GM12878 (cell line): ENCODE data around the gene TPM4. TPM values are rescaled to one million over a fixed set of nuclear protein-coding genes. Genes with fewer than 3 reads are reported as not detected.

ENCODE experiments used
- BACH1 ChIP-seq: fragments of 450-650 bp; IDR thresholded peaks from 2 replicates; pipeline ENCODE4 v1.6.1; 2017; ENCODE audit warnings: mild to moderate bottlenecking, borderline replicate concordance
- CBX5 ChIP-seq: sonication (generic); IDR thresholded peaks from 2 replicates; pipeline ENCODE4 v1.6.1; 2016; ENCODE audit warnings: low read depth, moderate library complexity, mild to moderate bottlenecking, inconsistent platforms
- CREM ChIP-seq: IDR thresholded peaks from 2 replicates; pipeline ENCODE4 v1.6.1; 2014; ENCODE audit warnings: antibody characterized with exemption, low read depth
- ESRRA ChIP-seq: IDR thresholded peaks from 2 replicates; pipeline ENCODE4 v1.6.1; 2012; ENCODE audit warnings: mild to moderate bottlenecking, low read length, improper control_type of control experiment
- GATAD2B ChIP-seq: fragments of 450-650 bp; conservative IDR thresholded peaks from 2 replicates; pipeline ENCODE4 v1.6.1; 2017; ENCODE audit warnings: low read depth, mild to moderate bottlenecking, moderate library complexity
- IRF3 ChIP-seq: fragments of 450-650 bp; IDR thresholded peaks from 2 replicates; pipeline ENCODE4 v1.6.1; 2014; ENCODE audit warnings: mild to moderate bottlenecking
- MTA2 ChIP-seq: fragments of 450-650 bp; IDR thresholded peaks from 2 replicates; pipeline ENCODE4 v1.6.1; 2016; ENCODE audit warnings: low read depth, mild to moderate bottlenecking, moderate library complexity
- MYC ChIP-seq: IDR thresholded peaks from 2 replicates; pipeline ENCODE4 v1.6.1; 2011; ENCODE audit warnings: mild to moderate bottlenecking, low read length, moderate library complexity, inconsistent platforms; ENCODE audit not compliant: insufficient read depth, insufficient replicate concordance, insufficient read length, severe bottlenecking
- NFIC ChIP-seq: IDR thresholded peaks from 2 replicates; pipeline ENCODE4 v1.6.1; 2012; ENCODE audit warnings: low read depth, mild to moderate bottlenecking, inconsistent platforms, low read length, moderate library complexity
- PKNOX1 ChIP-seq: fragments of 450-650 bp; IDR thresholded peaks from 2 replicates; pipeline ENCODE4 v1.6.1; 2016; ENCODE audit warnings: mild to moderate bottlenecking
- POLR2AphosphoS5 ChIP-seq: IDR thresholded peaks from 2 replicates; pipeline ENCODE4 v1.6.1; 2011; ENCODE audit warnings: mild to moderate bottlenecking, low read length, inconsistent platforms
- PRDM15 ChIP-seq: fragments of 450-650 bp; formaldehyde crosslinking; IDR thresholded peaks from 2 replicates; pipeline ENCODE4 v1.4.0; 2020; ENCODE audit warnings: mild to moderate bottlenecking, moderate library complexity
- RELB ChIP-seq: fragments of 450-650 bp; IDR thresholded peaks from 2 replicates; pipeline ENCODE4 v1.6.1; 2017; ENCODE audit warnings: low read depth, mild to moderate bottlenecking, moderate library complexity
- SP1 ChIP-seq: IDR thresholded peaks from one replicate; pipeline ENCODE4 v1.6.1; 2011; ENCODE audit warnings: low read depth, low read length
- STAT3 ChIP-seq: IDR thresholded peaks from 2 replicates; pipeline ENCODE4 v1.6.1; 2011; ENCODE audit warnings: low read depth, low read length, improper control_type of control experiment
- TCF12 ChIP-seq: IDR thresholded peaks from 2 replicates; pipeline ENCODE4 v1.6.1; 2011; ENCODE audit warnings: low read depth, mild to moderate bottlenecking, low read length
- TCF3 ChIP-seq: IDR thresholded peaks from 2 replicates; pipeline ENCODE4 v1.6.1; 2012; ENCODE audit warnings: low read depth, mild to moderate bottlenecking, low read length, borderline replicate concordance; ENCODE audit not compliant: insufficient read depth
- WRNIP1 ChIP-seq: IDR thresholded peaks from 2 replicates; pipeline ENCODE4 v1.6.1; 2011; ENCODE audit warnings: low read depth, low read length, improper control_type of control experiment, borderline replicate concordance
- ZZZ3 ChIP-seq: IDR thresholded peaks from 2 replicates; pipeline ENCODE4 v1.6.1; 2011; ENCODE audit warnings: low read depth; ENCODE audit not compliant: control insufficient read depth, insufficient read length
- polyA plus RNA-seq, 11 experiments: library from polyadenylated mRNA; depleted of rRNA in 4 of 11; unstranded in 6 of 11; stranded (reverse) in 5 of 11; fragments of >200 nt; fragmentation: Nextera tagmentation in 4 of 11; fragmentation: Illumina TruSeq in 1 of 11; extraction: Ambion mirVana in 4 of 11; extraction: Trizol in 1 of 11; gene quantifications; 1 replicate in 1 of 11; 2 replicates in 10 of 11; pipeline versions ENCODE4 v1.2.1 to v1.2.3, GENCODE V29; 2011 to 2016; ENCODE audit warnings: inconsistent platforms in 2 of 11, missing spikeins in 2 of 11, low read depth in 1 of 11
- total RNA-seq, 4 experiments: library from RNA; depleted of rRNA in 3 of 4; stranded (reverse); fragments of >200 nt in 3 of 4; fragmentation: Illumina TruSeq in 1 of 4; extraction: Trizol in 1 of 4; gene quantifications; 2 replicates each; pipeline versions ENCODE4 v1.2.1 to v1.2.3, GENCODE V29; 2013 to 2021

The TPM4 gene
- total and polyA plus RNA-seq, 10 of the 15 experiments (the other 5 are each of a cell fraction or from before 2014, with no cell fraction given) = 183 to 620 (median 407) TPM

- TF ChIP-seq BACH1 (no peak), PRDM15 (CRISPR knock-in tag) (no peak), TCF3 (peak; percentile 50; the same call in 1 of the 2 replicates), PKNOX1 (peak; percentile 56; the same call in 1 of the 2 replicates), STAT3 (no peak), GATAD2B (peak; percentile 67), RELB (0 out of 2 replicates have a peak, but pooled peaks have one; percentile 51), ZZZ3 (no peak), IRF3 (no peak), CREM (peak; percentile 43; the same call in 1 of the 2 replicates), CBX5 (no peak), ESRRA (no peak), POLR2AphosphoS5 (0 out of 2 replicates have a peak, but pooled peaks have one; percentile 13), MTA2 (peak; percentile 47), TCF12 (peak; percentile 84; the same call in 1 of the 2 replicates), MYC (no peak), NFIC (peak; percentile 71; the same call in 1 of the 2 replicates), WRNIP1 (no peak), SP1 (no peak)
Measured at GRCh38 chr19:16134510-16134909, 58.2 kb downstream of the TPM4 start (continued).
